GM21723 (cell line): ENCODE measurements around the gene ERBB4.

Experiments used
- ATAC-seq: cut with Tn5 transposase; IDR thresholded peaks from one replicate; pipeline ENCODE4 v1.9.1; 2021; ENCODE audit warnings: mild to moderate bottlenecking, moderate library complexity; ENCODE audit not compliant: unreplicated experiment

Gene ERBB4

DNA sequence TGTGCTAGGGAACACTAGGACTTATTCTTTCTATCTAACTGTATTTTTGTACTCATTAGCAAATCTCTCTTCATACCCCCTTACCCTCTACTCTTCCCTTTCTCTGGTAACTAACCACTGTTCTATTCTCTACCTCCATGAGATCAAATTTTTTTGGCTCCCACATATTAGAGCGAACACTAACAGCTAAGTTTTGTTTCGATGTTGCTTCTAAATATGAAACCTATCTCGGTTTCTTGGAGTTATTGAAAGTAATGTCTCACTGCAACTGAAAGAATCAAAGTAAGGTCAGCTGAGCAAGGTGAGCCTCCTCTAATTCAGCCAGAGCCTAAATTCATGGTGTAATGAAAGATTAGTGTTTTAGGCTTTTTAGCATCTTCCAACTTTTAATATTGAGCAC lies 1024.6 kb downstream of the ERBB4 start:
- no peak for ATAC-seq

DNA sequence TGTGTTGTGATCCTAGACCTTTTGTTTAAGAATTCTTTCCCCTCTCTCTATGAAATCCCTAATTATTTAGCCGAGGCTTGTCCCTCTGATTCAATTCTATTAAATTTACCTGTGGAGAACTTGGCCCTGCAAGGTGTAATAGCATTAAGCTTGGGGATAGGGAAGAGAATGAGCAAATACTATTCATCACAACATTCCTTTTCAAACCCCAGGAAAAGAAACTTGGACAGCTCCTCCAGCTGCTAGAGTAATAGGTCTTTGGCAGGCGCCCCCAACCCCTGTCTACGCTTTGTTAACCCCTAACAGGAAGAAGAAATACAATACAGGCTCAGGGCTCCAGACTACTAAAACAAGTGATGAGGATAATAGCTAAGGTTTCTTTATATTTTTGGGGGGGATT lies 1025.2 kb downstream of the ERBB4 start:
- ATAC-seq = no peak

DNA sequence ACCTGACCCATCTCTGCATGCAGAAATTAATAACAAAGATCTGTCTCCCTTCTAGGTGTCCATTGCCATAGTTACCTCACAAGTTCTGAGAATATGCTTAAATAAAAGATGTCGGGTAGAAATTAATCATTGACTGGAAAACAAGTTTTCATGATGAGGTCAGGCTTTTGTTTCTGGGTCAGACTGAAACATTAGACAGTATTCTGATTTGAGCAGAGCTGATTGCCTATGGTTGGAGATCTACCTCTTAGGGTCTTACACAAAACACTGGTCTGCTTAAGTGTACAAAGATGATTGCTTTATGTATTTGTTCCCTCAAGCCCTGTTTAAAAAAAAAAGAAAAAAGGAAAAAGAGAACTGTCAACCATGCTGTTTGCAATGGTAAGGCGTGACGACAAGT lies 1025.8 kb downstream of the ERBB4 start:
- ATAC-seq = no peak

DNA sequence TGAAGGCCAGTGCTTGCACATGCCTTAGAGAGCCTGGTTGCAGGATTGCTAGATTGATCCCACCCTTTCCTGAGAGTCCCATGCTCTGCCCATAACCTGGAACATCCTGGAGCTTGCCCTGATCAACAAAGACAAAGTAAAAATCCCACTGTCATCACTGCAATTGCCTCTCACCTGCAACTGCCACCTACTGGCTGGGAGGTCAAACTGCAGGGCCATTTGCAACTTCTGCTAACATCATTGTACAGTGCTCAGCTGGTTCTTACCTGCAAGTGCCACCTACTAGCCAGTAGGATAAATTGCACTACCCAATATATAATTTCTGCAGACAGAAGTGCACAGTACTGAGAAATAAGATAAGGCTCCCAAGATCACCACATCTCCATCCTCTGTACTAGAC lies 1034.7 kb downstream of the ERBB4 start:
- peak; percentile 61 for ATAC-seq

DNA sequence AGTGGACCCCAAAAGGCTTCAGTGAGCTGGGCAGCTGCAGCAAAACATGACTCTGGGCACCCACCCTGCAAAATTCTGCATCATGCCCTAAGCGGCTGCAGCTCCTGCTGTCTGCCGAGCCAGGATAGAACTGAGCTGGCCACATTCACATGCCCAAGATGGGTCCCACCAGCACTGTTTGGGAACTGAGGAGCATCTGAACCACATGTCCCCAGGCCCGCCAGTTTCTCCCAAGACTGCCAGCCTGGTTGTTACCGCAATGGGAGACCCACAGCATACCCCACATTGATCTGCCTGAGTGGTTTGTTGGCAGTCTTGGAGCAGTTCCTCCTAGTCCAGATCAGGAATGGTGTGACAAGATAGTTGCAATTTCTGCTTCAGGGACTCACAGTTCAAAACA lies 1035.4 kb downstream of the ERBB4 start:
- no peak for ATAC-seq

DNA sequence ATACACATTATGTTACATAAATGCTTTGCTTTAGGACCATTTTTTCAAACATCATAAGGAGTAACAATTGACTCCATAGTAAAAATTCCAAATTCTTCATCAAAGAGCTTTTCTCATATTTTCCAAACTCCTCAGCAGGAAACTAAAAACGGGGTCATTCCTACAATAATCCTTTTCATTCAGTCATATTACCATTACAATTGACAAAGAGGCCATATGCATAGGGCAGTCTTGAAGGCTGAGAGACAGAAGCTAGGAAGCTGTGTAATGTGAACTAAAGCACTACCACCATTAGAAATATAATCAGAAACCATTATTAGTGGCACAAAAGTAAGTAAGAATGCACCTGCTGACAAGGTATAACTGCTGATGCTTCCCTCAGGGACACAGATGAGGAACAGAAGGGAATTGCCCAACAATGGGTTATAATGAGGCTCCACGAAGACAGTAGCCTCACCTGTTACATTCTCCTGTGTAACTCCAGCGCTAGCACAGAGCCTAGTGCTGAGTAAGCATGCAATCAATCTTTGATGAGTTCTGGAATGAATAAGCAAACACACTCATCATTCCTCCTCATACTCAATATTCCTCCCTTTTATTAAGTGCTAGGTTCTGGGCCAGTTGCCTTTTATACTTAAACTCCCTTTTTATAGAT lies 1039.9 kb downstream of the ERBB4 start:
- no peak for ATAC-seq

DNA sequence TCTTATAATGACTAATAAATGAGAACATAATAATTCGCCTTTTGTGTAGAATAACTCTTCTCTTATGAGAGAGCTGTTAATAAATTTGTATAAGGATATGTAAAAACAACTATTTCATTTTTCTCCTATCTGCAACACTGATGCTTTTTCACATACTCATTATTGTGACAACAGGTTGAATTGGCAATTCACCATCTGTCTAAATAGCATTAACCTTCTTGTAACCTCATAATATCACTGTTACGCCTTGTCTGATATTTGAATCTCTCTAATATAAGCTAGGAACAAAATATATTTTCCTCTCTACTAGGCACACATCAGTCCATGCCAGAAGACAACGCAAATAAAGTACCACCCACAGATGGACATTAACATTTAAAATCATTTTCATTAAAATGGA lies 1043.3 kb downstream of the ERBB4 start:
- no peak for ATAC-seq

DNA sequence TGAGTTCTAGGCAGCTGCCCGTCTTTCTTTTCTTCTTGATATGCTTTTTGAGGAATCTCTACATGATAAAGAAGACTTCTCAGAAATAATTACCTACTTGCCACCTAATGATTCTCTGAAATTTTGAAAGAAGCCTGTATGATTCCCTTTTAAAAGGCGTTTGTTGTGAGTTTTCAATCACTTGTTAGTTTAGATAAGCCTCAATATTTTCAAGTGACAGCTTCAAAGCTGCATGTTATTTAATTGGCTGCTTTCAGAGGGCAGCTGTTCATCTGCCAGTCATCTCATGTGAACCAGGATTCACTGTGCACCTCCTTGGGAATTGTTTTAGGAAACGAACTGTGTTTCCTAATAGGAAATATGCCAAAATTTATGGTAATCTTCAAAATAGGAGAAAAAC lies 1044.1 kb downstream of the ERBB4 start:
- ATAC-seq = no peak

DNA sequence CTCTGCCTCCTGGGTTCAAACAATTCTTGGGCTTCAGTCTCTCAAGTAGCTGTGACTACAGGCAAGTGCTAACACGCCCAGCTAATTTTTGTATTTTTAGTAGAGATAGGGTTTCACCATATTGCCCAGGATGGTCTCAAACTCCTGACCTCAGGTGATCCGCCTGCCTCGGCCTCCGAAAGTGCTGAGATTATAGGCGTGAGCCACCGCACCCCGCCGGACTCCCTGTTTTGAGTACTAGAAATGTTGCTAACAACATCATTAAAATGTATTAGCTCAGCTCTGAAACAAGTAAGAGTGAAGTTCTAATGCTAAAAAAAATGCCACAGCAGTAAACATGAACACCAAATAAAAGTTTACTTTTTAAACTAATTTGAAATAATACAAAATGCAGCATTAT lies 1044.5 kb downstream of the ERBB4 start:
- ATAC-seq = no peak

DNA sequence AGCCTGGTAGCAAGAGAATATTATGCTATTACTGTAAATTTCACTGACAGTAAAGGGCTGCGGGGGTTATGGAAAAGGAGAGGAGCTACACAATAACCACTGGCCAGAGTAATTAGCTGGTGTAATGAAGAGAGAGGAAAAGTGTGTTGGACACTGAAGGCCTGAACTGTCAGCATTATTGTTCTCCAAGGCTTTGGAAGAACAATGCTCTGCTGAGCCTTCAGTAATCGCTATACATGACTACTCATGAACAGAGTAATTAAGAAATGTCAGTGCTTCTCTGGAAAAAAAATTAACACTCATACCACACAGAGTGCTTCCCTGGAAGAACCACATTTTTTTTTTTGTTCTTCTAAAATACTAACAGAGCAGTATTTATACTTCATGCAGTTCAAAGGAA lies 1050.9 kb downstream of the ERBB4 start:
- no peak for ATAC-seq

DNA sequence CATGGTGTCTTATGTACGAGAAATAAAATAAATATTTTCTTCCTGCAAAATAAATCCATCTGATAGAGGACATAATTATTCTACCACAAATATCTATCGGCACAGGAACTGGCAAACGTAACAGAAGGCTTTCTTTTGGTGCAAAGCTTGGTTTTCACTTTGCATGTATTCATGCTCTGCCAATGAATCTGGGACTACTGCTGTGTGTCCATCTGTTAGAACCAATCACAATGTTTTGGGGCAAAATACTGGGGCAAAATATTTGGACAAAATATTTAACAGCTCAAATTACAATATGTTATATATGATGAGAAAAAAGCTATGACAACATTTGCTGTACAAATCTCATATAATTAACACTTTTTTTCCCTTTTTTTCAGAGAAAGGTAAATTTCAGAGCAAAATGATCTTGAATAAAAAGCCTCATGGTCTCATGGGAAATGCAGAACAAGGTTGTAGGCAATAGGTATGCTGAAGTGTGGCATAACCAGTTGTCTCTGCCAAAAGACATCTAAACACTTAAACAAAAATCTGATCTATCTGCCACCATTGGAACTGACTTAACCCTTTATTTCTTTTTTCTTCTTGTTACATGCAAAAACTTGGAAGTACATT lies 1059.0 kb downstream of the ERBB4 start:
- no peak for ATAC-seq

DNA sequence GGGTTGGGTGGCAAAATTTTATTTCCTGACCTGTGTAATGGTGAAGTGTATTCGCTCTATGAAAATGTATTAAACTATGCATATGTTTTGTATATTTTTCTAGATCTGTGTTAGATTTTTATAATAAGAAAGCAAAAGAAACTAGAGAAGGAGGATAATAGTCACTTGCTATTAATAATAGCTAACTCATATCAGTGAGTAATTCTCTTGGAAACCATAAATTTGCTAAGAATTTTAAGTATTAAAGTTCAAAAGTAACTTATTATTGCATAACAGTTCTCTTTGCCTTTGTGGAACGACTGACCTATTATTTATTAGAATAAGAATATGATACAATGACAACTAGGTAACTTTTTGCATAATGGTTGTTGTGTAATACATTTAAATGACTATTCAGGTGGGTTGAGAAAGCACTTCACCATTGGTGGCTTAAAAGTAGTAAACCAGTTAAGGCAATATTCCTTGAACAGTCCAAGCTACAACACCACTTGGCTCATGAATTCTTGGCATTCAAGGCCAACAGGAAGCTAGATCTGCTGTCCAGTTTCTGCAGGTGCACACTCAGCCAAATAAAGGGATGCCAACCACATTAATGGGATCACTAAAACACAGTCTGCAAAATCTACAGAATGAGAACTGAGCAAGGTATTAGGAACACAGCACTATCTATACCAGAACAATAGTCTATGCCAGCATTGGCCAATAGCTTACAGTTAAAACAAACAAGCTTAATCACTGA lies 1060.9 kb downstream of the ERBB4 start:
- no peak for ATAC-seq

DNA sequence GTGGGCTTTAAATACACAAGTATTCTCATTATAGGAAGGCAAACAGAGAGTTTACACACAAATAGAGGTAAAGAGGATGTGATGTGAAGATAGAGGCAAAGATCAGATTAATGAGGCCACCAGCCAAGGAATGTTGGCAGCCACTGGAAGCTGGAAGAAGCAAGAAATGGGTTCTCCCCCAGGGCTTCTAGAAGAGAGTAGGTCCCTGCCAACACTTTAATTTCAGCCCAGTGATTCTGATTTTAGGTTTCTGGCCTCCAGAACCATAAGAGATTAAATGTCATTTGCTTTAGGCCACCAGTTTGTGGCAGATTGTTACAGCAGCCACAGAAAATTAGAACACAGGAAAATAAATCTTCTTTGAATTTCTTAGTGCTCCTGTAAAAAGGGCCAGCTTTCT lies 1065.5 kb downstream of the ERBB4 start:
- no peak for ATAC-seq

DNA sequence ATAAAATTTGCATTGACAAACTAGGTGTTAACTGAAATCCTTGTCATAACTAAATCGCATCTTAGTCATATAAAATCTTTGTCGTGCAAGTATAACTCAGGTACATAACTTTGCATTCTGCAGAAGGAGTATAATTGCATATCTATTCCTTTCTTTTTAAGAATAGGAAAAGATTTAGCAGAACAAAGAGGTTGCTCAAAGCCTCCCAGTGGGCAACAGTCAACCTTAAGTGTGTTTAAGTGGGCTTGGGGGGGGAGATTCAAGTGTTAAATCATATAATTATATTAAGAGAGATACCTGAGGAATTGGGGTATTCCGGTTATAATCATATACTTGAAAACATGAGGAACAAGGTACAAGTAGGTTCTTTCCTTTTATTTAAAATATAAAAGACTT lies 1068.9 kb downstream of the ERBB4 start:
- ATAC-seq = no peak

DNA sequence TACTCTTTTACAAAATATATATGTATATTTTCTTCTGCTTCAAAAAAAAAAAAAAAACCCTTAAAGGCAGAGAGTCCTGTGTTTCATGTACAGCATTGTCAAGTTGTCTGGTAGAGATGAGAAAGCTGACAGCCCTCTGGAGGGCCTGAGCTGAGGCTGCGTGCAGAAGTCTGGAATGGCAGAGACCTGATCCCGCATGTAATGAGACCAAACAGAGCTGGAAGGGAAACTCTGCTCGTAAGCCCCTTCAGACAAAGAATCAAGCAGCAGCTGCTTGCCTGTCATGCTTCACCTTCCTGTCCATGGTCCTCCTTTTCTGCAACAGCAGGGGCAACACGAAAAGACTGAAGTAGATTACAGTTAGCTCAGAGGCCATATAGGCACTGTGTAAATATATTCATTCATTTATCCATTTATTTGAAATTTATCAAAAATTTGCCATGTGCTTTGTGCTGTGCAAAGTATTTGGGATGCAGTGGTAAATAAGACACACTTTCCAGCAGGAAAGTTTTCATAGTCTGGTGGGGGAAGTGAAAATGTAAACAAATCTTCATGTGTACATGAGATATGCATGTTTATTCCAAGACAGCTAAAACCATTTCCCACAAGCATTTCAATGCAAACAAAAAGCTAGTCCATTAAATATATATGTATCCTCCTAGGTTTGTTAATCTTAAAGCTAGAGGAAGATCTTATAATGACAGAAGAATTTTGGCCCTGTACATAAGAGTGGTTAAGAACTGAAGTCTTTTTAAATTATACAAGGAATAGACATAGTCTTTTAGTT lies 1069.5 kb downstream of the ERBB4 start:
- ATAC-seq = no peak

DNA sequence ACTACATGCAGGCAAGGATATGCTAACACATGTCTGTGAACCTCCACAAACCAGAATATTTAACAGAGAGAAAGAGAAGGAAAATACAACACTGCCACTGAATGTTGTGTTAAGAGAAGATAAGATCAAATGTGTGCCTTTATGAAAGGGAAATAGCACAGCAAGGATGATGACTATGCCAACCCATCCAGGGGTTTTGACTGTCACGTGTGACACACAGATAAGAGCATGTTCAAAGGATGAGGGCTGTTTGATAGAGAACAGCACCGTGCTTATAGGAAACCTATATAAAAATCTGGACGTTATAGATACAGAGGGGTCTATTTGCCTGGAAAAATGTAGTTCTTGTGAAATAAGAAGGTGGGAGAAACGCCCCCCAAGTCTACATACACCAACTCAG lies 1070.4 kb downstream of the ERBB4 start:
- ATAC-seq = no peak

DNA sequence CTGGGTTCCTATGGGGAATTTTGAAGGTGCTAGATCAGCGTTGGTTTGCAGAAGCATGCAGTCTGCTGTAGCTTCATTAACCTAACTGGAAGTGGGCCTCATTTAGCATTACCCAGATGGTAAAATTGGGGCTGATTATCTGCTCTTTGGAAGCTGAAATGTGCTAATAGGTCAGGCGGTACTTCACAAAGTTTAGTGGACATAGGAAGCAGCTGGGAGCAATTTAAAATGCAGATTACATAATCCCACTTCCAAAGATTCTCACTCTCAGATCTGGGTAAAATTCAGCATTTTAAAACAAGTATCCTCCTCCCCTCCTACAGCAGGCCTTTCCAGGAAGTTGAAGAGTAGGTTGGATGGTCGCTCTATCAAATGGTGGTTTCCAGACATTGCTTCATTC lies 1075.2 kb downstream of the ERBB4 start:
- no peak for ATAC-seq

DNA sequence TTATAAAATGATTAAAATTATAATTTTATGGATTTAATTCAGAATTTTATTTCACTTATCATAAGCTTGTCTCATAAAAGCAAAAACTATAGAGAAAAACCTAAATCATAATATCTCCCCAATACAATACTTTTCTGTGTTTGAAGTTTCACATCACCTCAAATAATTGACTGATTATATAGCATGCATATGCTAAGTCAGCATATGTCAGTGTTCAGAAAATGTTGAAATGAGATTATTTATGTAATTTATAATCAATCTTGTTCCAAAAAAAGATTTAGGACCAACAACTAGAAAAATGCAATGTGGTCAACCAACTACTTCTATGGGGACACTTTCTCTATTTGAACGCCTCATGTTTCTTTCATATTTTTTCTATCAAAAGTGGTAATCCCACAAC lies 1079.6 kb downstream of the ERBB4 start:
- ATAC-seq = no peak

DNA sequence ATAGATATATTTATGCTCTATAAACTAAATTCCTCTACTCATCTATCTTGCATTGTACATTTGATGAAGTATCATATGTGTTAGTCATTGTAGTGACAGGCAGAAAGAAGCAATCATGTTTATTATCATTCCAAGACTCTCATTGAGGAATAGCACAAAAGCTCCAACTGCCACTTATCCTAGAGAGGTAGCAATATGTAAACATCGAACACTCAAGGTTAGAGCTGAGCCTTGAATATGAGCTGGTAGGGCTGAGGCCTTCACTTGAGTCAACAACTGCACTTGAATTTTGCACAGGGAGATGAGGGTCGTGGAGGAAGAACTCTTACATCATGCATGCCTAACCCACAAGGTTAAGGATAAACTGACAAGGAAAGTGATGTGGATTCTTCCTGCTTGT lies 1081.3 kb downstream of the ERBB4 start:
- ATAC-seq = no peak

DNA sequence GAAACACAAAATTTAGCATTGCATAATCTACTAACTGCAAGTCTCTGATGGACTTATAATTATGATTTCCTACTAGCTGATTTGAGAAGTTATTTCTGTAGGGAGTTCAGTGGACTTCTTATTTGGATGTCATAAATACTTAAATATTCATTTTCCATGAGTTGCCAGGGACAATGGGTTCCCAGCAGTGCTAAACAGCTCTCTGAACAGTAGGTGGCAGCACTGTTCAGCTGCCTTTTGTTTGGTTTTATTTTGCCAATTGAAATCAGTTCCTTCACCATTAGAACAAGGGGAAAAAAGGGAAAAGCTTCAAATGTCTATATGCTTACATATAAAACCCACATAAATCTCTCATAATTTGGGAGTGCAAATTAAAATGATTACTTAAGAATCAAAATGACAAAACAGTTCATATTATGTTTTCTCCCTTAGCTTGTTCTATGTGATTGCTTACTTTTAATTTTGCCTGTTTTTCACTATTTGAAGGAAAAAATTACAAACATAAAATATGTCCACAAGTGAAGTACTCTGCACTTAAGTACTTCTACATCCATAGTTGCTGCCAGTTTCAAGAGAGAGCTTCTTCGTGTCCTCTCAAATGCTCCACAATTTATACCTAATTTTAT lies 1083.3 kb downstream of the ERBB4 start:
- peak; percentile 76 for ATAC-seq

DNA sequence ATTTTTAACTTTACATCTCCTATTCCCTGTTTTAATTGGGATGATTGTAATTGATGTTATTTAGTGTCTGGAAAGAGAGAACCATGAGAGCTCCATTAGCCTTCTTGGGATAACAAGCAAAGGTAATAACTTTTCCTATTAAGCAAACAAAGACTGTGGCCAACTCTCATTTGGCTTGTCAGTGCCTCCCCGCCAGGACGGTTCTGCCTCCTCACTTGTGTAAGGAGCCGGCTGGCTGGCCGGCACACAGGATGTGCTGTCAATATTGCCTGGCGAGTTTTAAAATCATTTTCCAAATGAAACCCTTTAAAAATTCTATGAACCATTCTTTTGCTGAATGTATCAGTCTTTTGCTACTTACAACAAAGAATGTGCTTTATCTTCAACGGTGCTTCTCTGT lies 1083.9 kb downstream of the ERBB4 start:
- no peak for ATAC-seq
